ENCODE data around the gene SAMD13.

DNA sequence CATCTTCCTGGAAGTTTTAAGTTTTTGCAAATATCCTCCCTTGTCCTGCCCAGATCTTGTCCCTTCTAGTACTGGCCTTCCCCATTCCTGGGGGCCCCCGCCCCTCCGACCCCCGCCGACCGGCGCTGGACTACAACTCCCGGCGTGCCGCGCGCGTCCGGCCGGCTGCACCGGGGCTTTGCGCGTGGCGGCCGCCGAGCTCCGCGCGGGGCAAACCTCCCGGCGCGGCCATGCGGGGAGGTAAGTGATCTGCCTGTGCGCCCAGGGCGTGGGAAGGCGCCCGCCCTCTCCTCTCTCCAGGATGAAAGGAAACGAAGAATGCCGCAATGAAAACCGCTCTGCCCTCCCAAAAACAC, 3.2 kb upstream of the SAMD13 start:
- TF ChIP-seq POLR2A (IDR thresholded peaks at IDR 0.05; ENCODE audit: low read depth, low read length) (no peak), POLR2AphosphoS5 (IDR thresholded peaks at IDR 0.05; ENCODE audit: low read depth, low read length) (no peak), TAF1 (IDR thresholded peaks at IDR 0.05; ENCODE audit: low read depth, low read length) (no peak)
